PC-9 (cell line): ENCODE results near the gene METTL15.

Experiments used
- EZH2 ChIP-seq: fragments of 200-600 bp; sonication (generic); IDR thresholded peaks from 2 replicates; pipeline ENCODE4 v1.8.0; 2017; ENCODE audit warnings: antibody characterized with exemption, low read depth
- TF ChIP-seq, protein P1 (sequence below): fragments of 200-600 bp; sonication (generic); conservative IDR thresholded peaks from 2 replicates; pipeline ENCODE4 v1.6.1; 2017; ENCODE audit warnings: mixed run types, antibody characterized with exemption, mild to moderate bottlenecking, moderate library complexity

GRCh38 chr11:28107191-28107749 lies 918 bp upstream of the METTL15 start:
- TF ChIP-seq, protein P1, sequence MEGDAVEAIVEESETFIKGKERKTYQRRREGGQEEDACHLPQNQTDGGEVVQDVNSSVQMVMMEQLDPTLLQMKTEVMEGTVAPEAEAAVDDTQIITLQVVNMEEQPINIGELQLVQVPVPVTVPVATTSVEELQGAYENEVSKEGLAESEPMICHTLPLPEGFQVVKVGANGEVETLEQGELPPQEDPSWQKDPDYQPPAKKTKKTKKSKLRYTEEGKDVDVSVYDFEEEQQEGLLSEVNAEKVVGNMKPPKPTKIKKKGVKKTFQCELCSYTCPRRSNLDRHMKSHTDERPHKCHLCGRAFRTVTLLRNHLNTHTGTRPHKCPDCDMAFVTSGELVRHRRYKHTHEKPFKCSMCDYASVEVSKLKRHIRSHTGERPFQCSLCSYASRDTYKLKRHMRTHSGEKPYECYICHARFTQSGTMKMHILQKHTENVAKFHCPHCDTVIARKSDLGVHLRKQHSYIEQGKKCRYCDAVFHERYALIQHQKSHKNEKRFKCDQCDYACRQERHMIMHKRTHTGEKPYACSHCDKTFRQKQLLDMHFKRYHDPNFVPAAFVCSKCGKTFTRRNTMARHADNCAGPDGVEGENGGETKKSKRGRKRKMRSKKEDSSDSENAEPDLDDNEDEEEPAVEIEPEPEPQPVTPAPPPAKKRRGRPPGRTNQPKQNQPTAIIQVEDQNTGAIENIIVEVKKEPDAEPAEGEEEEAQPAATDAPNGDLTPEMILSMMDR = no peak
- no peak for TF ChIP-seq EZH2
